ENCODE results near the gene BMERB1. TPM values are rescaled to one million over a fixed set of nuclear protein-coding genes. Genes with fewer than 3 reads are reported as not detected.
"Not testable (repeated sequence)": the region's sequence is repeated elsewhere in the genome, so short reads cannot be mapped to it uniquely, and the experiment has no call there.

The BMERB1 gene
- total RNA-seq, 1 donor from 2014 or later = 44.9 TPM

- no peak for DNase-seq (ENCODE audit: low spot score)
These were observed 89.6 kb downstream of the BMERB1 start for GRCh38 chr16:15523939-15524338.

GRCh38 chr16:15524966-15525365 is 90.6 kb downstream of the BMERB1 start:
- no peak for DNase-seq (ENCODE audit: low spot score)

GRCh38 chr16:15526097-15526496 is 91.7 kb downstream of the BMERB1 start:
- DNase-seq (ENCODE audit: low spot score) = no peak

- DNase-seq (ENCODE audit: low spot score) = no peak
These were observed 92.3 kb downstream of the BMERB1 start for GRCh38 chr16:15526731-15527130.

- DNase-seq (ENCODE audit: low spot score) = no peak
These were observed 95.3 kb downstream of the BMERB1 start for GRCh38 chr16:15529673-15530072.

GRCh38 chr16:15530085-15530484 is 95.7 kb downstream of the BMERB1 start:
- DNase-seq (ENCODE audit: low spot score) = no peak

GRCh38 chr16:15532825-15533224 is 98.4 kb downstream of the BMERB1 start:
- no peak for DNase-seq (ENCODE audit: low spot score)

GRCh38 chr16:15533386-15533785 is 99.0 kb downstream of the BMERB1 start:
- no peak for DNase-seq (ENCODE audit: low spot score)

- DNase-seq (ENCODE audit: low spot score) = no peak
These were observed 101.4 kb downstream of the BMERB1 start for GRCh38 chr16:15535772-15536171.

- DNase-seq (ENCODE audit: low spot score) = no peak
These were observed 102.5 kb downstream of the BMERB1 start for GRCh38 chr16:15536843-15537242.

- no peak for DNase-seq (ENCODE audit: low spot score)
These were observed 104.1 kb downstream of the BMERB1 start for GRCh38 chr16:15538507-15538906.

GRCh38 chr16:15539197-15539596 is 104.8 kb downstream of the BMERB1 start:
- no peak for DNase-seq (ENCODE audit: low spot score)

GRCh38 chr16:15542261-15542660 is 107.9 kb downstream of the BMERB1 start:
- no peak for DNase-seq (ENCODE audit: low spot score)

GRCh38 chr16:15542734-15543347 is 108.5 kb downstream of the BMERB1 start:
- DNase-seq (ENCODE audit: low spot score) = no peak

- no peak for DNase-seq (ENCODE audit: low spot score)
These were observed 110.0 kb downstream of the BMERB1 start for GRCh38 chr16:15544405-15544804.

GRCh38 chr16:15545544-15545943 is 111.2 kb downstream of the BMERB1 start:
- DNase-seq (ENCODE audit: low spot score) = no peak

- not testable (repeated sequence) for DNase-seq (ENCODE audit: low spot score)
These were observed 112.8 kb downstream of the BMERB1 start for GRCh38 chr16:15547072-15547767.

GRCh38 chr16:15547768-15548096 is 113.3 kb downstream of the BMERB1 start:
- DNase-seq (ENCODE audit: low spot score) = no peak

GRCh38 chr16:15548482-15548891 is 114.1 kb downstream of the BMERB1 start:
- DNase-seq (ENCODE audit: low spot score) = no peak

GRCh38 chr16:15552507-15552906 is 118.1 kb downstream of the BMERB1 start:
- no peak for DNase-seq (ENCODE audit: low spot score)

GRCh38 chr16:15553313-15554088 is 119.1 kb downstream of the BMERB1 start:
- DNase-seq (ENCODE audit: low spot score) = no peak

GRCh38 chr16:15556130-15556529 is 121.7 kb downstream of the BMERB1 start:
- no peak for DNase-seq (ENCODE audit: low spot score)

GRCh38 chr16:15557258-15557657 is 122.9 kb downstream of the BMERB1 start:
- no peak for DNase-seq (ENCODE audit: low spot score)
